CD4-positive, alpha-beta T cell treated with Interleukin-6 at 100 ng/mL for 8 hours (primary cell): Measurements from ENCODE around the gene ZNF207.
A peak's percentile ranks its signal among the peaks of the same experiment; 100 is the strongest.
"Not testable (repeated sequence)": the region's sequence is repeated elsewhere in the genome, so short reads cannot be mapped to it uniquely, and the experiment has no call there.

Experiments used
- DNase-seq: peaks from one replicate; pipeline ENCODE4 v3.0.0-alpha.2; 2020; ENCODE audit warnings: mixed read lengths, low spot score

The ZNF207 gene

GRCh38 chr17:32335687-32336086, 14.3 kb upstream of the ZNF207 start:
- DNase-seq = no peak

GRCh38 chr17:32341141-32341856, 8.7 kb upstream of the ZNF207 start:
- DNase-seq = peak; percentile 55

DNA sequence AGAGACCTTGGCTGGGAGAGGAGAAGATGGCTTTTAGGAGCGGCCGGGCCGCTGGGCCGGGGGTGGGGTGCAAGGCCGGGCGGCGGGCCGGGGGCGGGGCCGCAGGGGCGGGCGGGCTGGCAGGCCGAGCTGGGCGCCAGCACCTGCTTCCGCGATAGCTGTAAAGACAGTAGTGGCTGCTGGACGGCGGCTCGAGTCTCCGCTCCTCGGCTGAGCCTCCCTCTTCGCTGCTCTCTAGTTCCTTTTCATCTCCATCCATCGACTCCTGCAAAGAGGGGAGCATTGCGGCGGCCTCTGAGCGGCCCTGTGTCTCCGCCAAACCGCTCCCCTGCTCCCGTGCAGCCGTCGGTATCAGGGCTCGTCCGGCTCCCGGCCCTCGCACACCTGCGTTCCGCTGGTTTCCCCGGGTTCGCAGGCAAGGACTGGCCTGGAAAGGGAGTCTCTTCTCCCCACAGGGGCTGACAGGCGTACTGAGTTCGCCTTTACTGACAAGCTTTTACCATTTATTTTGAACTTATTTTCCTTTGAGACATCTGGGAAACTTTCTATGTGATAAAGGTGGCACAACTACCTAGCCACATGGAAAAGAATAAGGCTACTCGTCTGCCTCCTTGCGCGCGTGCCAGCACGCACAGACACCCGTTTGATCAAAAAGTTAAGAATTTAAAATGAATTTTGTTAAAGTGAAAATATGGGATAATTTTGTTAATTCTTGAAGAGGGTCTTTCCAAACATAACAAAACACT, 7.9 kb upstream of the ZNF207 start, which contains the start of gene C17orf75:
Gene C17orf75, minus strand, starts transcription at position 317 of the 746 bp plus-strand sequence. Its CDS starts 34 bp downstream, at position 283.
- peak; percentile 68 for DNase-seq

- DNase-seq = no peak
Observed at GRCh38 chr17:32342603-32343325, 7.2 kb upstream of the ZNF207 start.

DNA sequence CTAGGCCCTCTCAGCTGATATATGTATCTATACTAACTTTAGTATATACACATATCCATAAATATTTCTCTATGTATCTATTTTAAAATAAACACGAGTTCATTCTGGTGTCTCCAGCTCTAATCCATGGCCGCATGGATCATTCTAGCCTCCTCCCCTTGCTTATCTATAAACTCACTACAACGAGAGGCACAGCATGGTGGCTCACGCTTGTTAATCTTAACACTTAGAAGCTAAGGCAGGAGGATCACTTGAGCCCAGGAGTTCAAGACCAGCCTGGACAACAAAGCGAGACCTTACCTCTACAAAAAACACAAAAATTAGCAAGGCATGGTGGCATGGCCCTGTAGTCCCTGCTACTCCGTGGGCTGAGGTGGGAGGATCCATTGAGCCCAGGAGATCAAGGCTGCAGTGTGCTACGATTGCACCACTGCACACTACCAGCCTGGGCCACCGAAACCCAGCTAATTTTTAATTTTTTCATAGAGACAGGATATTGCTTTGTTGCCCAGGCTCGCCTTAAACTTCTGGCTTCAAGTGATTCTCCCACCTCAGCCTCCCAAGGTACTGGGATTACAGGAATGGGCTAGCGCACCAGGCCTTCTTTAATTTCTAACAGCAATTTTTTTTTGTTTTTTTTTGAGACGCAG, 3.9 kb upstream of the ZNF207 start:
- no peak for DNase-seq

GRCh38 chr17:32348483-32348800, 1.5 kb upstream of the ZNF207 start:
- DNase-seq = no peak

GRCh38 chr17:32349503-32349853, 479 bp upstream of the ZNF207 start:
- DNase-seq = no peak

GRCh38 chr17:32350666-32351418, 885 bp downstream of the ZNF207 start:
- DNase-seq = peak; percentile 49

- not testable (repeated sequence) for DNase-seq
Observed at GRCh38 chr17:32352734-32353133, 2.8 kb downstream of the ZNF207 start.

DNA sequence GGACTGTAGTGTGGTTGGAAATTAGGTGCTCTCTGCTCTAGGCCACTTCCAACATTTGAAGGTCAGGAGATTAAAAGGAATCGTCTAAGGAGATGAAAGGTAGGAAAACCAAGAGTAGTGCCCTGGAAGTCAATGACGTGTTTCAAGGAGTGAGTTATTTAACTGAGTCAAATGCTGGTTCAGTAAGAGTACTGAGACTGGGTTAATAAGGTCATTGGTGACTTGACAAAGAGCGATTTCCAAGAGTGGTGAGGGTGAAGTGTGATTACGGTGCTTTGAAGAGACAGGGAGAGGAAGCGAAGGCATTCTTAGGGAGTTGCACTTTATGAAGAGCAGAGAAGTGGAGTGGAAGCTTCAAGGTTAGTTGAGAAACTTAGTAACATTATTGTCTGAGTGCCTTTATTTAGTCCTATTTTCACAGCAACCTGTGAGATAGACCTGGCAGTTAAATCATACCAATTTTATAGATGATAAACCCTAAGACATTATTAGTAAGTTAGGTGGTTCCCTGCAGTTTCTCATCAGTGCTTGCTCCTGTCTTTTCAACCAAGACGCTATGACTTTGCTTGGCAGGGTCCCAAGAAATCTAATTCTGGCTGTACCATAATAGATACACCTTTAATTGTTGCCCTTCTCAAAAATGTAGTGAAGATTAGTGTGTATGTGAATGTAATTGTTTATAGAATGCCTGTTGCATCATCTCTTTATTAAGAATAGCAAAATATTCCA, 5.9 kb downstream of the ZNF207 start:
- DNase-seq = no peak

DNA sequence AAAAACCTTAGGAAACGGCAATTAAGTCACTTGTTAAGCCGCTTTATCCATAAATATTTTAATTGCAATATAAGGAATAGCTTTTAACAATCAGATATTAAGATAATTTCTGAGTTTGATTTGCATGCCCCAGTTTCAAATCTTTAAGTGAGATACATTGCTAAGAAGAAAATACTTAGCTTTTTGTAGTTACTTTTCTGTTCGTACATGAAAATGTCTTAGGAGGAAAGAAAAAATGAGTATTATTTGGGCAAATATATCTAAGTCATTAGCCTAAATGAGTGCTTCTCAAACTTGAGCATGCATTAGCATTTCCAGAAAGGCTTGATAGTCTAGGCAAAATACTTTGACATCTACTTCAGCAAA, 6.4 kb downstream of the ZNF207 start:
- DNase-seq = no peak

GRCh38 chr17:32356750-32357149, 6.8 kb downstream of the ZNF207 start:
- DNase-seq = no peak

- no peak for DNase-seq
Observed at GRCh38 chr17:32357615-32358014, 7.7 kb downstream of the ZNF207 start.

DNA sequence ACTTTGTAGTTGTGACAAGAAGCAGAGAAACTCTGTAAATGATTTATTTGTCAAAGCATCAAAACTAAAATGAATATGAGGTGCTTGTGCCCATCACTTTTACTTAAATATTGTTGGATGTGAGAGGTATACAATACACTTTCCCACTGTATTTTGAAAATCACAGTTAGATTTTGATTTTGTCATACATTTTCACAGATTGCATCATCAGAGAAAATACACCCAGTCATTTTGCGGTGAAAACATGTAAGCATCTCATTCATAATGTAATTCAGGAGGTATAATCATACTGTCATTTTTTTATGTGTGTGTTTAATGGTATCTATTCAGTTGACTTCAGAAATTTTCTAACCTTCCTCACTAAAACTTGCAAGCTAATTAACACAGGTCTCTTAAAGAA, 11.3 kb downstream of the ZNF207 start:
- no peak for DNase-seq

DNA sequence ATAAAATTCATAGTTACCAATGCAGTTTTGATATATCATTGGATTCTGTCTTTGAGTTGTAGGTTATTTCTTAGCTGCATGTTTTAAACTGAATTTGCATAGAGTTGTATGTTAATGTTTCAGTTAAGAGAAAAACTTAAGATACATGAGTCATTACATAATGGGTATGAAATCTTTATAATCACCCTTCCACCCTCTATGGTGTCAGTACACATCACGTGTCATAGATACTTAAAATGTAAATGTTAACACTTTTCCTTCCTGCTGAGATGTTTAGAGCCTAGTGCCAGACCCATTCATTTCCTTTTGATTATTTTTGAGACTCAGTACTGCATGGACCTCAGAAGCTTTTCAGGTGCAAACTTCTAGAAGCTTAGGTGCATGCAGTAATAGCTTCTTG, 20.5 kb downstream of the ZNF207 start:
- DNase-seq = no peak

DNA sequence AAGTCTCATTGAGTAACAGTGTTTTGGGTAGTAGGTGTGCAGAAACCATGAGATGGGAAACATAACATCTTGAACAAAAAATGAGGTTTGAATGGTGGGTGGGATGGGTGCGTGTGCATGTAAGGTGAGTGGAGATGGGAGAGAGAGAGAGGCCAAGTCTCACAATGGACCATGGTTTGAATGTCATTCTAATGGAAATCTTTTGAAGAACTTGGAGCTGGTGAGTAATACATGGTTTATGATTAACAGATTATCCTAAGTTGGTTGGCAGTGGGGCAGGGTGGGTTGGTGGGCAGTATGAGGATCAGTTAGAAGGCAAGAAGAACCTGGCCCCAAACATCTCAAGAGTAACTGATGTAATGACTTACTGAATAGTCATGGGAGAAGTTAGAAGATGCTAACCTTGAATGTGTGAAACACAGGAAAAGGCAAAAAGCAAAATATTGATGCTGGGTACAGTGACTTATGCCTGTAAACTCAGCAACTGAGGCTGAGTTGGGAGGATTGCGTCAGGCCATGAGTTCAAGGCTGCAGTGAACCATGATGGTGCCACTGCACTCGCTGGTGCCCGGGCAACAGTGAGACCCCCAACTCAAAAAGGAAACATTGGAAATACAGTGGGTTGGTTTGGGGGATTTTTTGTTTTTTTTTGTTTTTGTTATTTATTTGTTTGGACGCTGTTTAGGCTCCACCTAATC, 32.7 kb downstream of the ZNF207 start:
- DNase-seq = no peak

DNA sequence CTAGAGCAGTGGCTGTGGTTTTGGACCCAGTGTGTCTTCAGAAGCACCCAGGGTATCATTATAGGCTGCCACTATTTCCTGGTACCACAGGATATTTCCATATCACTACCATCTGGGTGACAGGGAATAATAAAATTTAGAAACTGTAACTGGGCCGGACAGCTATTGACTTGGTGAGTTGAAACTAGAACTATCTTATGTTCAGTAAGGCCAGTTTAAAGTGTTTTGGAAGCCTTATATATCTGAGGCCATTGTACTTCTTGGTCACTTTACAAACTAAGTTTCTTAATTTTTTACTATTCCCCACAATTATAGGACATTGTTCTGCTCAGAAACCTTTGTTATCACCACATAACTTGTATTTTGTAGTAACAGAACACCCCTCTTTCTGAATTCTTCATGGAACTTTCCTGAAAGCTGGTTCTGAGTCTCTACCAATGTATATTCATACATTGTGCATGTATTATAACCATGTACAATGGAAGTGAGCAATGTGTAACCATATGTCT, 34.0 kb downstream of the ZNF207 start:
- no peak for DNase-seq

DNA sequence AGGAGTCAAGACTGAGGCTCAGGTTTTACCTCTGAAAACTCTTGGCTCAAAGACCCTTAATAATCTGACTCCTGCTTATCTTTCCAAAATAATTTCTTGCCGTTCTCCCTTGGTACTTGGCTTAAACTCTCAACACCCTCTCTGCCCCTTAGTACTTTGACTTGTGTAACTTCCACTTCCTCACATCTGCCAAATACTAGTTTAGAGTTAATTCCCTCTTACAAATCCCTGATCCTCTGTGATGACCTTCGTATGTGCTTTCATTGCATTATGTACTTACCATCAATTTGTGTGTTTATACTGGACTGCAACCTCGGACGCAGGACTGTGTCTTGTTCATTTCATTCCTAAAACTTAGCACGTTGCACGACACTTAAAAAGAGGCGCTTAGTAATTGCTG, 35.2 kb downstream of the ZNF207 start:
- no peak for DNase-seq

GRCh38 chr17:32385971-32386370, 36.0 kb downstream of the ZNF207 start:
- DNase-seq = no peak

- DNase-seq = no peak
Observed at GRCh38 chr17:32386844-32387243, 36.9 kb downstream of the ZNF207 start.
